Measurements from ENCODE around the gene PIGR. TPM values are rescaled to one million over a fixed set of nuclear protein-coding genes. Genes with fewer than 3 reads are reported as not detected.

Gene PIGR
- total and polyA plus RNA-seq, 5 donors from 2014 or later = not detected

GRCh38 chr1:206883876-206884275 lies 62.4 kb downstream of the PIGR start:
- ATAC-seq (ENCODE audit: low read depth in 2 of 2) = no peak
- H3K27ac Mint-ChIP-seq = no peak overlapping the region

GRCh38 chr1:206883160-206883559 lies 63.1 kb downstream of the PIGR start:
- H3K4me1 ChIP-seq (ENCODE audit: control insufficient read depth, insufficient read depth, low read length, poor library complexity, severe bottlenecking) = no peaks in the 10 kb centered on the region
- no peaks in the 10 kb centered on the region for H3K27me3 ChIP-seq (ENCODE audit: control insufficient read depth, insufficient read depth, low read length)
- no peaks in the 10 kb centered on the region for H3K36me3 ChIP-seq (ENCODE audit: control insufficient read depth, insufficient read depth, low read length)
- peaks cover 10% of the 10 kb centered on the region for H3K27me3 Mint-ChIP-seq
- no peak overlapping the region for H3K4me3 ChIP-seq (ENCODE audit: low read depth, low read length)
- H3K27ac Mint-ChIP-seq = no peak overlapping the region
- peaks cover 1 to 12% (median 4%) of the 10 kb centered on the region in 7 donors for H3K9me3 Mint-ChIP-seq
- H3K27ac ChIP-seq (ENCODE audit: insufficient read depth, low read length, poor library complexity, severe bottlenecking) = no peak overlapping the region
- peaks cover 7 to 10% of the 10 kb centered on the region in 2 experiments for H3K9me3 ChIP-seq (ENCODE audit: control insufficient read depth in 2 of 2, low read length in 2 of 2)
- no peak for ATAC-seq (ENCODE audit: low read depth in 2 of 2)
- peaks cover 0 to 5% (median 1%) of the 10 kb centered on the region in 4 donors for H3K4me1 Mint-ChIP-seq
- H3K36me3 Mint-ChIP-seq = peaks cover 15% of the 10 kb centered on the region
- H3K4me3 Mint-ChIP-seq = no peak overlapping the region
- no peak for DNase-seq

More at GRCh38 chr1:206883876-206884275, 62.4 kb downstream of the PIGR start:
- Histone ChIP-seq H3K4me3 (ENCODE audit: low read depth, low read length) (no peak overlapping the region), H3K27ac (ENCODE audit: insufficient read depth, low read length, poor library complexity, severe bottlenecking) (no peak overlapping the region), H3K36me3 (ENCODE audit: control insufficient read depth, insufficient read depth, low read length) (no peaks in the 10 kb centered on the region), H3K27me3 (ENCODE audit: control insufficient read depth, insufficient read depth, low read length) (no peaks in the 10 kb centered on the region), H3K9me3 (ENCODE audit: control insufficient read depth in 2 of 2, low read length in 2 of 2) (peaks cover 0 to 4% of the 10 kb centered on the region in 2 experiments), H3K4me1 (ENCODE audit: control insufficient read depth, insufficient read depth, low read length, poor library complexity, severe bottlenecking) (no peaks in the 10 kb centered on the region)
- Mint-ChIP-seq H3K4me3 (no peak overlapping the region), H3K27me3 (peaks cover 10% of the 10 kb centered on the region), H3K4me1 (peaks cover 0 to 5% (median 3%) of the 10 kb centered on the region in 4 donors), H3K36me3 (peaks cover 11% of the 10 kb centered on the region), H3K9me3 (peaks cover 0 to 7% (median 2%) of the 10 kb centered on the region in 7 donors)
- no peak for DNase-seq

GRCh38 chr1:206882555-206882954 lies 63.7 kb downstream of the PIGR start:
- Histone ChIP-seq H3K27me3 (ENCODE audit: control insufficient read depth, insufficient read depth, low read length) (no peaks in the 10 kb centered on the region), H3K36me3 (ENCODE audit: control insufficient read depth, insufficient read depth, low read length) (no peaks in the 10 kb centered on the region), H3K4me1 (ENCODE audit: control insufficient read depth, insufficient read depth, low read length, poor library complexity, severe bottlenecking) (no peaks in the 10 kb centered on the region), H3K27ac (ENCODE audit: insufficient read depth, low read length, poor library complexity, severe bottlenecking) (no peak overlapping the region), H3K9me3 (ENCODE audit: control insufficient read depth in 2 of 2, low read length in 2 of 2) (peaks cover 8 to 16% of the 10 kb centered on the region in 2 experiments), H3K4me3 (ENCODE audit: low read depth, low read length) (no peak overlapping the region)
- ATAC-seq (ENCODE audit: low read depth in 2 of 2) = no peak
- DNase-seq = no peak
- Mint-ChIP-seq H3K9me3 (peaks cover 1 to 15% (median 7%) of the 10 kb centered on the region in 7 donors), H3K27me3 (peaks cover 10% of the 10 kb centered on the region), H3K36me3 (peaks cover 17% of the 10 kb centered on the region), H3K27ac (no peak overlapping the region), H3K4me3 (peak overlapping the region in 1 of 4 donors; percentile 11), H3K4me1 (peaks cover 0 to 5% (median 1%) of the 10 kb centered on the region in 4 donors)

- peaks cover 12% of the 10 kb centered on the region for H3K27me3 Mint-ChIP-seq
- H3K4me3 Mint-ChIP-seq = no peak overlapping the region
- Histone ChIP-seq H3K27ac (ENCODE audit: insufficient read depth, low read length, poor library complexity, severe bottlenecking) (no peak overlapping the region), H3K9me3 (ENCODE audit: control insufficient read depth in 2 of 2, low read length in 2 of 2) (peaks cover 17 to 30% of the 10 kb centered on the region in 2 experiments), H3K36me3 (ENCODE audit: control insufficient read depth, insufficient read depth, low read length) (no peaks in the 10 kb centered on the region), H3K4me3 (ENCODE audit: low read depth, low read length) (no peak overlapping the region), H3K4me1 (ENCODE audit: control insufficient read depth, insufficient read depth, low read length, poor library complexity, severe bottlenecking) (no peaks in the 10 kb centered on the region), H3K27me3 (ENCODE audit: control insufficient read depth, insufficient read depth, low read length) (no peaks in the 10 kb centered on the region)
- H3K36me3 Mint-ChIP-seq = peaks cover 19% of the 10 kb centered on the region
- no peak overlapping the region for H3K27ac Mint-ChIP-seq
- ATAC-seq (ENCODE audit: low read depth in 2 of 2) (no peak), DNase-seq (no peak)
- peaks cover 4 to 30% (median 11%) of the 10 kb centered on the region in 7 donors for H3K9me3 Mint-ChIP-seq
- peaks cover 0 to 5% (median 1%) of the 10 kb centered on the region in 4 donors for H3K4me1 Mint-ChIP-seq
Measured at GRCh38 chr1:206880314-206880713, 66.0 kb downstream of the PIGR start.

Other genes starting within 250 kb of the PIGR start
- gene IL19, start 175.7 kb downstream of the PIGR start, total RNA-seq = not detected
- not detected for gene IL19, start 175.7 kb downstream of the PIGR start, polyA plus RNA-seq
- 7.0 TPM for gene IL10, start 174.0 kb downstream of the PIGR start, total RNA-seq
- 1 to 10 TPM in 2 of 4 donors, under 1 TPM in 2; 0.60 to 4.4 (median 2.0) TPM for gene IL10, start 174.0 kb downstream of the PIGR start, polyA plus RNA-seq
- gene IL20, start 80.8 kb downstream of the PIGR start, total RNA-seq = not detected
- gene IL20, start 80.8 kb downstream of the PIGR start, polyA plus RNA-seq = not detected
- not detected for gene IL24, start 49.0 kb downstream of the PIGR start, total RNA-seq
- 10 to 100 TPM; 25.0 to 36.3 (median 29.6) TPM for gene IL24, start 49.0 kb downstream of the PIGR start, polyA plus RNA-seq
- gene FCMR, start 24.5 kb downstream of the PIGR start, total RNA-seq = 393 TPM
- 100 to 1,000 TPM; 888 to 986 (median 949) TPM for gene FCMR, start 24.5 kb downstream of the PIGR start, polyA plus RNA-seq
- not detected for gene FCAMR, start 24.0 kb upstream of the PIGR start, total RNA-seq
- gene FCAMR, start 24.0 kb upstream of the PIGR start, polyA plus RNA-seq = not detected
- 0.32 TPM for gene C1orf116, start 86.3 kb upstream of the PIGR start, total RNA-seq
- gene C1orf116, start 86.3 kb upstream of the PIGR start, polyA plus RNA-seq = not detected
- 10.8 TPM for gene YOD1, start 104.7 kb upstream of the PIGR start, total RNA-seq
- gene YOD1, start 104.7 kb upstream of the PIGR start, polyA plus RNA-seq = 1 to 10 TPM in 2 of 4 donors, under 1 TPM in 2; 0.76 to 1.6 (median 1.0) TPM
- 1.1 TPM for gene PFKFB2, start 106.8 kb upstream of the PIGR start, total RNA-seq
- gene PFKFB2, start 106.8 kb upstream of the PIGR start, polyA plus RNA-seq = under 1 TPM in 3 of 4 donors, not detected in 1; 0.32 to 0.72 (median 0.46) TPM
- 0.72 TPM for gene C4BPB, start 142.4 kb upstream of the PIGR start, total RNA-seq
- not detected for gene C4BPB, start 142.4 kb upstream of the PIGR start, polyA plus RNA-seq
- gene C4BPA, start 157.8 kb upstream of the PIGR start, total RNA-seq = not detected
- not detected for gene C4BPA, start 157.8 kb upstream of the PIGR start, polyA plus RNA-seq